ENCODE measurements around the gene TFG.

Gene TFG

GRCh38 chr3:100693225-100693624 is 16.1 kb upstream of the TFG start:
- H3K27ac ChIP-seq (ENCODE audit: low read length): no peak overlapping the region
- no peaks in the 10 kb centered on the region for H3K27me3 ChIP-seq (ENCODE audit: low read depth, low read length)

GRCh38 chr3:100695696-100696095 is 13.6 kb upstream of the TFG start:
- Histone ChIP-seq H3K27me3 (ENCODE audit: low read depth, low read length) (no peaks in the 10 kb centered on the region), H3K9me3 (ENCODE audit: control insufficient read depth in 1 of 2, low read length in 2 of 2) (no peaks in the 10 kb centered on the region), H3K36me3 (ENCODE audit: control insufficient read depth in 1 of 2, insufficient read depth in 2 of 2, low read length in 2 of 2) (no peaks in the 10 kb centered on the region), H3K4me1 (ENCODE audit: control insufficient read depth in 1 of 2, insufficient read depth in 2 of 2, low read length in 2 of 2) (no peaks in the 10 kb centered on the region), H3K27ac (ENCODE audit: low read length) (no peak overlapping the region), H3K4me3 (ENCODE audit: low read depth in 1 of 2, low read length in 2 of 2) (no peak overlapping the region)

More at GRCh38 chr3:100693225-100693624, 16.1 kb upstream of the TFG start:
- H3K4me1 ChIP-seq (ENCODE audit: control insufficient read depth in 1 of 2, insufficient read depth in 2 of 2, low read length in 2 of 2): no peaks in the 10 kb centered on the region
- no peaks in the 10 kb centered on the region for H3K36me3 ChIP-seq (ENCODE audit: control insufficient read depth in 1 of 2, insufficient read depth in 2 of 2, low read length in 2 of 2)
- no peaks in the 10 kb centered on the region for H3K9me3 ChIP-seq (ENCODE audit: control insufficient read depth in 1 of 2, low read length in 2 of 2)
- H3K4me3 ChIP-seq (ENCODE audit: low read depth in 1 of 2, low read length in 2 of 2): no peak overlapping the region

GRCh38 chr3:100696161-100696560 is 13.1 kb upstream of the TFG start:
- Histone ChIP-seq H3K27me3 (ENCODE audit: low read depth, low read length) (no peaks in the 10 kb centered on the region), H3K4me1 (ENCODE audit: control insufficient read depth in 1 of 2, insufficient read depth in 2 of 2, low read length in 2 of 2) (no peaks in the 10 kb centered on the region), H3K4me3 (ENCODE audit: low read depth in 1 of 2, low read length in 2 of 2) (no peak overlapping the region), H3K27ac (ENCODE audit: low read length) (no peak overlapping the region), H3K36me3 (ENCODE audit: control insufficient read depth in 1 of 2, insufficient read depth in 2 of 2, low read length in 2 of 2) (no peaks in the 10 kb centered on the region), H3K9me3 (ENCODE audit: control insufficient read depth in 1 of 2, low read length in 2 of 2) (no peaks in the 10 kb centered on the region)

GRCh38 chr3:100697172-100697571 is 12.1 kb upstream of the TFG start:
- Histone ChIP-seq H3K9me3 (ENCODE audit: control insufficient read depth in 1 of 2, low read length in 2 of 2) (no peaks in the 10 kb centered on the region), H3K27me3 (ENCODE audit: low read depth, low read length) (no peaks in the 10 kb centered on the region), H3K36me3 (ENCODE audit: control insufficient read depth in 1 of 2, insufficient read depth in 2 of 2, low read length in 2 of 2) (no peaks in the 10 kb centered on the region), H3K4me3 (ENCODE audit: low read depth in 1 of 2, low read length in 2 of 2) (no peak overlapping the region), H3K27ac (ENCODE audit: low read length) (peak overlapping the region; percentile 61), H3K4me1 (ENCODE audit: control insufficient read depth in 1 of 2, insufficient read depth in 2 of 2, low read length in 2 of 2) (no peaks in the 10 kb centered on the region)

GRCh38 chr3:100697723-100698285 is 11.5 kb upstream of the TFG start:
- H3K27me3 ChIP-seq (ENCODE audit: low read depth, low read length): no peaks in the 10 kb centered on the region
- no peaks in the 10 kb centered on the region for H3K36me3 ChIP-seq (ENCODE audit: control insufficient read depth in 1 of 2, insufficient read depth in 2 of 2, low read length in 2 of 2)
- H3K9me3 ChIP-seq (ENCODE audit: control insufficient read depth in 1 of 2, low read length in 2 of 2): no peaks in the 10 kb centered on the region
- no peak overlapping the region for H3K4me3 ChIP-seq (ENCODE audit: low read depth in 1 of 2, low read length in 2 of 2)
- H3K4me1 ChIP-seq (ENCODE audit: control insufficient read depth in 1 of 2, insufficient read depth in 2 of 2, low read length in 2 of 2): no peaks in the 10 kb centered on the region
- H3K27ac ChIP-seq (ENCODE audit: low read length): peak overlapping the region; percentile 26

GRCh38 chr3:100698736-100699135 is 10.6 kb upstream of the TFG start:
- Histone ChIP-seq H3K27ac (ENCODE audit: low read length) (no peak overlapping the region), H3K27me3 (ENCODE audit: low read depth, low read length) (no peaks in the 10 kb centered on the region), H3K4me3 (ENCODE audit: low read depth in 1 of 2, low read length in 2 of 2) (no peak overlapping the region), H3K9me3 (ENCODE audit: control insufficient read depth in 1 of 2, low read length in 2 of 2) (no peaks in the 10 kb centered on the region), H3K4me1 (ENCODE audit: control insufficient read depth in 1 of 2, insufficient read depth in 2 of 2, low read length in 2 of 2) (no peaks in the 10 kb centered on the region), H3K36me3 (ENCODE audit: control insufficient read depth in 1 of 2, insufficient read depth in 2 of 2, low read length in 2 of 2) (no peaks in the 10 kb centered on the region)

GRCh38 chr3:100700708-100701107 is 8.6 kb upstream of the TFG start:
- Histone ChIP-seq H3K4me3 (ENCODE audit: low read depth in 1 of 2, low read length in 2 of 2) (no peak overlapping the region), H3K9me3 (ENCODE audit: control insufficient read depth in 1 of 2, low read length in 2 of 2) (no peaks in the 10 kb centered on the region), H3K36me3 (ENCODE audit: control insufficient read depth in 1 of 2, insufficient read depth in 2 of 2, low read length in 2 of 2) (no peaks in the 10 kb centered on the region), H3K27me3 (ENCODE audit: low read depth, low read length) (no peaks in the 10 kb centered on the region), H3K27ac (ENCODE audit: low read length) (no peak overlapping the region), H3K4me1 (ENCODE audit: control insufficient read depth in 1 of 2, insufficient read depth in 2 of 2, low read length in 2 of 2) (no peaks in the 10 kb centered on the region)

- H3K4me3 ChIP-seq (ENCODE audit: low read depth in 1 of 2, low read length in 2 of 2): no peak overlapping the region
- no peaks in the 10 kb centered on the region for H3K4me1 ChIP-seq (ENCODE audit: control insufficient read depth in 1 of 2, insufficient read depth in 2 of 2, low read length in 2 of 2)
- H3K9me3 ChIP-seq (ENCODE audit: control insufficient read depth in 1 of 2, low read length in 2 of 2): no peaks in the 10 kb centered on the region
- no peaks in the 10 kb centered on the region for H3K36me3 ChIP-seq (ENCODE audit: control insufficient read depth in 1 of 2, insufficient read depth in 2 of 2, low read length in 2 of 2)
- H3K27ac ChIP-seq (ENCODE audit: low read length): no peak overlapping the region
- no peaks in the 10 kb centered on the region for H3K27me3 ChIP-seq (ENCODE audit: low read depth, low read length)
Observed at GRCh38 chr3:100702082-100702979, 7.0 kb upstream of the TFG start.

GRCh38 chr3:100702980-100703345 is 6.3 kb upstream of the TFG start:
- H3K27me3 ChIP-seq (ENCODE audit: low read depth, low read length): no peaks in the 10 kb centered on the region
- H3K36me3 ChIP-seq (ENCODE audit: control insufficient read depth in 1 of 2, insufficient read depth in 2 of 2, low read length in 2 of 2): no peaks in the 10 kb centered on the region
- no peaks in the 10 kb centered on the region for H3K4me1 ChIP-seq (ENCODE audit: control insufficient read depth in 1 of 2, insufficient read depth in 2 of 2, low read length in 2 of 2)
- H3K4me3 ChIP-seq (ENCODE audit: low read depth in 1 of 2, low read length in 2 of 2): no peak overlapping the region
- H3K27ac ChIP-seq (ENCODE audit: low read length): no peak overlapping the region
- no peaks in the 10 kb centered on the region for H3K9me3 ChIP-seq (ENCODE audit: control insufficient read depth in 1 of 2, low read length in 2 of 2)

- Histone ChIP-seq H3K4me1 (ENCODE audit: control insufficient read depth in 1 of 2, insufficient read depth in 2 of 2, low read length in 2 of 2) (no peaks in the 10 kb centered on the region), H3K4me3 (ENCODE audit: low read depth in 1 of 2, low read length in 2 of 2) (no peak overlapping the region), H3K36me3 (ENCODE audit: control insufficient read depth in 1 of 2, insufficient read depth in 2 of 2, low read length in 2 of 2) (no peaks in the 10 kb centered on the region), H3K27ac (ENCODE audit: low read length) (no peak overlapping the region), H3K9me3 (ENCODE audit: control insufficient read depth in 1 of 2, low read length in 2 of 2) (no peaks in the 10 kb centered on the region), H3K27me3 (ENCODE audit: low read depth, low read length) (no peaks in the 10 kb centered on the region)
Observed at GRCh38 chr3:100703865-100704264, 5.4 kb upstream of the TFG start.

- H3K4me3 ChIP-seq (ENCODE audit: low read depth in 1 of 2, low read length in 2 of 2): no peak overlapping the region
- no peaks in the 10 kb centered on the region for H3K9me3 ChIP-seq (ENCODE audit: control insufficient read depth in 1 of 2, low read length in 2 of 2)
- H3K4me1 ChIP-seq (ENCODE audit: control insufficient read depth in 1 of 2, insufficient read depth in 2 of 2, low read length in 2 of 2): peaks cover 5 to 7% of the 10 kb centered on the region in 2 donors
- no peaks in the 10 kb centered on the region for H3K36me3 ChIP-seq (ENCODE audit: control insufficient read depth in 1 of 2, insufficient read depth in 2 of 2, low read length in 2 of 2)
- H3K27ac ChIP-seq (ENCODE audit: low read length): no peak overlapping the region
- no peaks in the 10 kb centered on the region for H3K27me3 ChIP-seq (ENCODE audit: low read depth, low read length)
Observed at GRCh38 chr3:100706365-100706764, 2.9 kb upstream of the TFG start.

GRCh38 chr3:100708644-100708988 is 678 bp upstream of the TFG start:
- Histone ChIP-seq H3K4me1 (ENCODE audit: control insufficient read depth in 1 of 2, insufficient read depth in 2 of 2, low read length in 2 of 2) (peaks cover 7 to 23% of the 10 kb centered on the region in 2 donors), H3K27me3 (ENCODE audit: low read depth, low read length) (no peaks in the 10 kb centered on the region), H3K9me3 (ENCODE audit: control insufficient read depth in 1 of 2, low read length in 2 of 2) (no peaks in the 10 kb centered on the region), H3K27ac (ENCODE audit: low read length) (peak overlapping the region; percentile 97), H3K36me3 (ENCODE audit: control insufficient read depth in 1 of 2, insufficient read depth in 2 of 2, low read length in 2 of 2) (no peaks in the 10 kb centered on the region), H3K4me3 (ENCODE audit: low read depth in 1 of 2, low read length in 2 of 2) (peak overlapping the region; percentile 77 to 91)

Data from muscle layer of duodenum (tissue), 2 donors.